ENCODE measurements around the gene VPS51.
A peak's percentile ranks its signal among the peaks of the same experiment; 100 is the strongest.

Gene VPS51

GRCh38 chr11:65083834-65084597, 12.0 kb upstream of the VPS51 start, which contains the start of the genes CDCA5 and ZFPL1:
Gene CDCA5 (minus strand): TSS chr11:65084040. CDS start chr11:65083978, 62 bp downstream.
Gene ZFPL1 (plus strand): TSS chr11:65084222. CDS start chr11:65084699, 477 bp downstream.
- no peak for TF ChIP-seq CTCF (conservative IDR thresholded peaks at IDR 0.05; ENCODE audit: control insufficient read depth, insufficient read depth, low read depth, low read length)
- DNase-seq (ENCODE audit: low read depth) = peak; percentile 93
- peak within 1 kb of the TSS; percentile 90 for H3K4me3 ChIP-seq (ENCODE audit: control insufficient read depth, low read depth, low read length)

GRCh38 chr11:65084598-65085375, 11.2 kb upstream of the VPS51 start:
- no peak for TF ChIP-seq CTCF (conservative IDR thresholded peaks at IDR 0.05; ENCODE audit: control insufficient read depth, insufficient read depth, low read depth, low read length)
- peak overlapping the region; percentile 90 for H3K4me3 ChIP-seq (ENCODE audit: control insufficient read depth, low read depth, low read length)
- DNase-seq (ENCODE audit: low read depth) = no peak

GRCh38 chr11:65085446-65085845, 10.6 kb upstream of the VPS51 start:
- no peak for TF ChIP-seq CTCF (conservative IDR thresholded peaks at IDR 0.05; ENCODE audit: control insufficient read depth, insufficient read depth, low read depth, low read length)
- DNase-seq (ENCODE audit: low read depth) = peak; percentile 16
- no peak overlapping the region for H3K4me3 ChIP-seq (ENCODE audit: control insufficient read depth, low read depth, low read length)

- no peak for TF ChIP-seq CTCF (conservative IDR thresholded peaks at IDR 0.05; ENCODE audit: control insufficient read depth, insufficient read depth, low read depth, low read length)
- DNase-seq (ENCODE audit: low read depth) = no peak
- H3K4me3 ChIP-seq (ENCODE audit: control insufficient read depth, low read depth, low read length) = no peak overlapping the region
Observed at GRCh38 chr11:65086809-65087208, 9.2 kb upstream of the VPS51 start.

GRCh38 chr11:65087216-65087615, 8.8 kb upstream of the VPS51 start:
- no peak for TF ChIP-seq CTCF (conservative IDR thresholded peaks at IDR 0.05; ENCODE audit: control insufficient read depth, insufficient read depth, low read depth, low read length)
- H3K4me3 ChIP-seq (ENCODE audit: control insufficient read depth, low read depth, low read length) = no peak overlapping the region
- no peak for DNase-seq (ENCODE audit: low read depth)

GRCh38 chr11:65087827-65088226, 8.2 kb upstream of the VPS51 start:
- H3K4me3 ChIP-seq (ENCODE audit: control insufficient read depth, low read depth, low read length) = no peak overlapping the region
- TF ChIP-seq CTCF (conservative IDR thresholded peaks at IDR 0.05; ENCODE audit: control insufficient read depth, insufficient read depth, low read depth, low read length) = no peak
- no peak for DNase-seq (ENCODE audit: low read depth)
